GM12878 (cell line): ENCODE data around the gene SIGMAR1. TPM values are rescaled to one million over a fixed set of nuclear protein-coding genes. Genes with fewer than 3 reads are reported as not detected.
A peak's percentile ranks its signal among the peaks of the same experiment; 100 is the strongest.

Experiments used
- ATAC-seq: fragments of 200-7000 bp; cut with Tn5 transposase; 3 replicates; pipeline ENCODE4 v1.9.1; 2020; ENCODE audit warnings: mild to moderate bottlenecking, moderate library complexity
- BruUV-seq: library from RNA; stranded (reverse); fragments of 400-500 nt; replicated peaks from 2 replicates; lab custom pipeline; 2021; lab: Mats Ljungman, UMichigan
- CTCF ChIA-PET: fragments of 300-600 bp; sonication (Branson Sonifier 250); formaldehyde crosslinking; extraction: SDS; loops from one replicate; lab custom pipeline; 2021; ENCODE audit warnings: inconsistent platforms; lab: Yijun Ruan, JAX
- POLR2A ChIA-PET: fragments of 350-600 bp; formaldehyde crosslinking; extraction: SDS; loops from one replicate; lab custom pipeline; 2021; ENCODE audit warnings: inconsistent platforms; lab: Charles Lee
- RAD21 ChIA-PET: fragments of 300-600 bp; sonication (Branson Sonifier 250); formaldehyde crosslinking; loops from one replicate; lab custom pipeline; 2023; ENCODE audit warnings: antibody characterized with exemption; ENCODE audit not compliant: unreplicated experiment; lab: Charles Lee
- SMC1A ChIA-PET: fragments of 300-600 bp; sonication (Branson Sonifier 250); formaldehyde crosslinking; loops from one replicate; lab custom pipeline; 2023; ENCODE audit not compliant: unreplicated experiment, uncharacterized antibody; lab: Charles Lee
- DNase-seq: peaks from one replicate; pipeline ENCODE4 v3.0.0-alpha.2; 2011; ENCODE audit warnings: low read depth, low spot score
- FAIRE-seq: peaks from 3 replicates; lab custom pipeline; 2011; peaks lifted over from hg19 to GRCh38; lab: Jason Lieb, UNC
- H2AFZ ChIP-seq: 2 replicates; pipeline ENCODE4 v1.6.0; 2011; ENCODE audit warnings: low read depth, low read length, control low read depth; ENCODE audit not compliant: control insufficient read depth
- H3K27ac ChIP-seq: 2 replicates; pipeline ENCODE4 v1.5.1; 2011; ENCODE audit warnings: control low read depth; ENCODE audit not compliant: control insufficient read depth, insufficient read depth
- H3K27me3 ChIP-seq, 2 experiments: replicated peaks in 1 of 2; 2 replicates each; pipeline versions ENCODE4 v1.6.0 to v1.6.1; 2011; ENCODE audit warnings: low read length in 1 of 2; ENCODE audit not compliant: control insufficient read depth in 2 of 2, insufficient read depth in 2 of 2
- H3K36me3 ChIP-seq, 2 experiments: 2 replicates each; pipeline ENCODE4 v1.5.1; 2011; ENCODE audit warnings: low read length in 1 of 2; ENCODE audit not compliant: control insufficient read depth in 2 of 2, insufficient read depth in 2 of 2
- H3K4me1 ChIP-seq: 2 replicates; pipeline ENCODE4 v1.6.1; 2011; ENCODE audit warnings: mild to moderate bottlenecking, low read length, moderate library complexity, mixed read lengths; ENCODE audit not compliant: control insufficient read depth, insufficient read depth
- H3K4me2 ChIP-seq: 2 replicates; pipeline ENCODE4 v1.6.0; 2011; ENCODE audit warnings: control low read depth; ENCODE audit not compliant: control insufficient read depth, insufficient read depth
- H3K4me3 ChIP-seq: fragments of 200-600 bp; sonication (generic); 2 replicates; pipeline ENCODE4 v1.5.1; 2016
- H3K79me2 ChIP-seq: 2 replicates; pipeline ENCODE4 v1.6.0; 2011; ENCODE audit warnings: low read length; ENCODE audit not compliant: control insufficient read depth, insufficient read depth
- H3K9ac ChIP-seq: 2 replicates; pipeline ENCODE4 v1.8.0; 2011; ENCODE audit warnings: low read length, control low read depth, mixed read lengths; ENCODE audit not compliant: control insufficient read depth, insufficient read depth
- H3K9me3 ChIP-seq: replicated peaks from 3 replicates; pipeline ENCODE4 v1.5.1; 2011; ENCODE audit warnings: mild to moderate bottlenecking, low read length; ENCODE audit not compliant: control insufficient read depth, insufficient read depth
- H4K20me1 ChIP-seq: 2 replicates; pipeline ENCODE4 v1.6.0; 2011; ENCODE audit not compliant: control insufficient read depth, insufficient read depth
- CBFB ChIP-seq: IDR thresholded peaks from 2 replicates; pipeline ENCODE4 v1.6.1; 2016; ENCODE audit warnings: antibody characterized with exemption, low read depth
- DPF2 ChIP-seq: fragments of 450-650 bp; IDR thresholded peaks from 2 replicates; pipeline ENCODE4 v1.6.1; 2017; ENCODE audit warnings: mild to moderate bottlenecking
- NFXL1 ChIP-seq: fragments of 450-650 bp; IDR thresholded peaks from 2 replicates; pipeline ENCODE4 v1.6.1; 2017; ENCODE audit warnings: antibody characterized with exemption, mild to moderate bottlenecking, borderline replicate concordance
- NR2F1 ChIP-seq: fragments of 450-650 bp; conservative IDR thresholded peaks from 2 replicates; pipeline ENCODE4 v1.6.1; 2017; ENCODE audit warnings: mild to moderate bottlenecking
- PML ChIP-seq: IDR thresholded peaks from 2 replicates; pipeline ENCODE4 v1.6.1; 2012; ENCODE audit warnings: low read length, inconsistent platforms
- REST ChIP-seq: IDR thresholded peaks from 2 replicates; pipeline ENCODE4 v1.6.1; 2012; ENCODE audit warnings: mild to moderate bottlenecking, low read depth, low read length
- SMAD1 ChIP-seq: fragments of 450-650 bp; IDR thresholded peaks from 2 replicates; pipeline ENCODE4 v1.6.1; 2018; ENCODE audit warnings: mild to moderate bottlenecking, low read depth; ENCODE audit not compliant: partially characterized antibody
- TAF1 ChIP-seq: IDR thresholded peaks from 2 replicates; pipeline ENCODE4 v1.6.1; 2011; ENCODE audit warnings: mild to moderate bottlenecking, low read depth, low read length, borderline replicate concordance
- YBX1 ChIP-seq: fragments of 450-650 bp; IDR thresholded peaks from 2 replicates; pipeline ENCODE4 v1.6.1; 2016; ENCODE audit warnings: antibody characterized with exemption
- YY1 ChIP-seq: IDR thresholded peaks from 2 replicates; pipeline ENCODE4 v1.6.1; 2011; ENCODE audit warnings: low read depth, mild to moderate bottlenecking, low read length
- in situ Hi-C: fragments of 300-500 bp; cut with MboI; formaldehyde crosslinking; loops from 9 replicates; pipeline ENCODE4 v1.14.3; 2018; ENCODE audit warnings: mixed read lengths
- intact Hi-C: fragments of 100-400 bp; cut with micrococcal nuclease; formaldehyde crosslinking; loops from one replicate; pipeline ENCODE4 v1.14.2; 2022; ENCODE audit not compliant: unreplicated experiment
- polyA plus RNA-seq, 11 experiments: library from polyadenylated mRNA; depleted of rRNA in 4 of 11; unstranded in 6 of 11; stranded (reverse) in 5 of 11; fragments of >200 nt; fragmentation: Nextera tagmentation in 4 of 11; fragmentation: Illumina TruSeq in 1 of 11; extraction: Ambion mirVana in 4 of 11; extraction: Trizol in 1 of 11; gene quantifications; 1 replicate in 1 of 11; 2 replicates in 10 of 11; pipeline versions ENCODE4 v1.2.1 to v1.2.3, GENCODE V29; 2011 to 2016; ENCODE audit warnings: inconsistent platforms in 2 of 11, missing spikeins in 2 of 11, low read depth in 1 of 11
- total RNA-seq, 4 experiments: library from RNA; depleted of rRNA in 3 of 4; stranded (reverse); fragments of >200 nt in 3 of 4; fragmentation: Illumina TruSeq in 1 of 4; extraction: Trizol in 1 of 4; gene quantifications; 2 replicates each; pipeline versions ENCODE4 v1.2.1 to v1.2.3, GENCODE V29; 2013 to 2021

Gene SIGMAR1
- total and polyA plus RNA-seq, 10 of the 15 experiments (the other 5 are each of a cell fraction or from before 2014, with no cell fraction given), result 7.1 to 133 (median 69.5) TPM

GRCh38 chr9:34663303-34663605, 25.7 kb upstream of the SIGMAR1 start:
- H3K4me1 ChIP-seq, result peaks cover 9% of the 10 kb centered on the region
- SMC1A ChIA-PET, result no interaction called here
- RAD21 ChIA-PET, result no interaction called here
- no peaks in the 10 kb centered on the region for H4K20me1 ChIP-seq
- H3K36me3 ChIP-seq, result no peaks in the 10 kb centered on the region
- H3K27me3 ChIP-seq, result no peaks in the 10 kb centered on the region
- no peak overlapping the region for H3K9ac ChIP-seq
- H3K9me3 ChIP-seq, result no peaks in the 10 kb centered on the region
- FAIRE-seq, result no peak
- intact Hi-C loops (no loop called here), in situ Hi-C loops (no loop called here)
- CTCF ChIA-PET, result interaction anchor here (1.0 to 3.2 kb wide), 7 partner anchors 11 to 46 kb away, joined by 3 to 23 read pairs (median 5); partner anchors contain the start of genes GALT, IL11RA and SIGMAR1
- H3K27ac ChIP-seq, result no peak overlapping the region
- no peak overlapping the region for H3K4me3 ChIP-seq
- H3K4me2 ChIP-seq, result 0 out of 2 replicates have a peak overlapping the region, but pooled peaks have one; percentile 25
- no peak for DNase-seq
- no peak overlapping the region for H2AFZ ChIP-seq
- POLR2A ChIA-PET, result interaction anchor here (1.4 kb wide), 1 partner anchor 43 kb away, joined by 3 read pairs; the partner anchor contains the start of gene DCTN3
- H3K79me2 ChIP-seq, result no peaks in the 10 kb centered on the region
- BruUV-seq, result no TSS peak
- no peak for ATAC-seq
- TF ChIP-seq NFXL1 (no peak), PML (no peak), SMAD1 (no peak), NR2F1 (no peak), YY1 (no peak), CBFB (no peak), REST (no peak), TAF1 (no peak), DPF2 (no peak), YBX1 (no peak)
